ENCODE results near the gene LPAR1.
A peak's percentile ranks its signal among the peaks of the same experiment; 100 is the strongest.
"Not testable (repeated sequence)": the region's sequence is repeated elsewhere in the genome, so short reads cannot be mapped to it uniquely, and the experiment has no call there.

Gene LPAR1

GRCh38 chr9:110864011-110864410 lies 174.3 kb downstream of the LPAR1 start:
- ChIA-PET POLR2A (no interaction called here), CTCF (interaction anchor here (0.6 kb wide), 1 partner anchor 961 kb away, joined by 3 read pairs; no protein-coding TSS in a partner anchor)
- Histone ChIP-seq H3K4me1 (ENCODE audit: control insufficient read depth, insufficient read depth, low read length) (no peaks in the 10 kb centered on the region), H3K36me3 (ENCODE audit: control insufficient read depth in 2 of 2, insufficient read depth in 1 of 2, low read length in 2 of 2) (no peaks in the 10 kb centered on the region), H3K9me3 (ENCODE audit: control insufficient read depth, insufficient read depth, low read depth, low read length) (no peaks in the 10 kb centered on the region), H3K27ac (ENCODE audit: extremely low read depth, low read depth, low read length) (no peak overlapping the region), H3K4me3 (ENCODE audit: low read depth, low read length) (no peak overlapping the region)
- TF ChIP-seq ZNF677 (tag by site-specific recombination; IDR thresholded peaks at IDR 0.05) (no peak), ZNF138 (tag by site-specific recombination; IDR thresholded peaks at IDR 0.05; ENCODE audit: borderline replicate concordance) (no peak), SP3 (tag by site-specific recombination; IDR thresholded peaks at IDR 0.05) (no peak), KLF7 (tag by site-specific recombination; IDR thresholded peaks at IDR 0.05; ENCODE audit: borderline replicate concordance) (no peak), KLF8 (tag by site-specific recombination; IDR thresholded peaks at IDR 0.05) (no peak), ZNF239 (tag by site-specific recombination; IDR thresholded peaks at IDR 0.05) (no peak), ZNF501 (tag by site-specific recombination; IDR thresholded peaks at IDR 0.05) (no peak), ZNF48 (tag by site-specific recombination; IDR thresholded peaks at IDR 0.05) (no peak), ZBTB10 (tag by site-specific recombination; IDR thresholded peaks at IDR 0.05) (no peak), YY1 (tag by site-specific recombination; IDR thresholded peaks at IDR 0.05) (no peak), ELK4 (IDR thresholded peaks at IDR 0.05; ENCODE audit: borderline replicate concordance, low read depth, low read length) (no peak), PRDM4 (tag by site-specific recombination; IDR thresholded peaks at IDR 0.05) (no peak), SP7 (tag by site-specific recombination; IDR thresholded peaks at IDR 0.05) (no peak), ZNF18 (tag by site-specific recombination; IDR thresholded peaks at IDR 0.05) (no peak), ZBTB20 (tag by site-specific recombination; IDR thresholded peaks at IDR 0.05) (no peak)

GRCh38 chr9:110861370-110862110 lies 176.7 kb downstream of the LPAR1 start:
- POLR2A ChIA-PET = not testable (repeated sequence)
- TF ChIP-seq SETDB1 (IDR thresholded peaks at IDR 0.05; ENCODE audit: insufficient read length, low read length) = peak; percentile 59
- TF ChIP-seq ZNF585B (tag by site-specific recombination; IDR thresholded peaks at IDR 0.05) = peak; percentile 82

More at GRCh38 chr9:110861370-110862110, 176.7 kb downstream of the LPAR1 start:
- H3K4me1 ChIP-seq (ENCODE audit: control insufficient read depth, insufficient read depth, low read length); H3K27ac ChIP-seq (ENCODE audit: extremely low read depth, low read depth, low read length); H3K4me3 ChIP-seq (ENCODE audit: low read depth, low read length); H3K9me3 ChIP-seq (ENCODE audit: control insufficient read depth, insufficient read depth, low read depth, low read length); H3K36me3 ChIP-seq (ENCODE audit: control insufficient read depth in 2 of 2, insufficient read depth in 1 of 2, low read length in 2 of 2): not testable (repeated sequence)
- CTCF ChIA-PET = interaction anchor here (0.6 kb wide), 2 partner anchors 279 to 608 kb away, joined by 3 read pairs; no protein-coding TSS in a partner anchor
